Measurements from ENCODE around the gene TRIP12.
A peak's percentile ranks its signal among the peaks of the same experiment; 100 is the strongest.

Gene TRIP12

DNA sequence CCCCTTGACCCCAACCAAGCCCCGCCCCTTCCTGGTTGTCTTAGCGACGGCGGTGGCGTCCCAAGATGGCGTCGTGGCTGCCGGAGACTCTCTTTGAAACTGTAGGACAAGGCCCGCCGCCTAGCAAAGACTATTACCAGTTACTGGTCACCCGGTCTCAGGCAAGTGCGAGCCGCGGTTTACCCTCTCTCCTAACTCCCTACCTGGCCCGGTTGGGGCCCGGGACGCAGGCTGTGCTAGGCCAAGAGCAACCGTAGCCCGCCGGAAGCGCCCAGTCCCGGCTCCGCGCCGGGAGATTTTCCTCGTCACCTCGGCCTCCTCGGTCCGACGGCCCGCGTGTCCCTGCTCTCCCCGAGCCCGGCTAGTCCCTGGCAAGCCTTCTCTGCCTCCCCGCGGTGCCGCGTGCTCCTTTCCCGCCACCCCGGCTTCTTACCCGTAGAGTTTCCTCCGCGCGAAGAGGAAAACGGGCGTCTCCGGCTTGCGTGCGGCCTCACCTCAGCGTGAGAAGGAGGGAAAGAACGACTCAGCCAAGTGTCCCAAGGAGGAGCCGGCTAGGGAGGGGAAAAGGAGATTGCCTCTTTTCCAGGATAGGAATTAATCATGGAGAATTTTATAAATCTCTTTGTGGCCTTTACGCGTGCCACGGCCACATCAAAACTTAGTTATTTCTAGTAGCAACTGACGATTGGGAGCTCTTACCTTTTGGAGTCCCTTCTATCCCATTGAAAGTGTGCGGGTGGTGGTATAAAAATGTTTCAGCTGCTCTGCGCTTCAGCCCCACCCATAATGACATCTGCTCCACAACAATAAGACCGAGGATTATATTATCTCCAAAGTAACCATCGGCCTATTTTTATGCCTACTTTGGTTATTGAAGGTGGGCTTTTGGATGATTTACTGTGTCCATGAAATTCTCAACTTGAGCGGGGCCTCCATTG, 909 bp upstream of the TRIP12 start, which contains the start of gene FBXO36:
FBXO36 (plus strand) TSS at position 55 of the 938 bp plus-strand sequence; CDS start at position 66, 11 bp downstream.
- ChIA-PET CTCF (interaction anchor here (0.5 kb wide), 2 partner anchors 121 to 246 kb away, joined by 3 to 4 read pairs; no protein-coding TSS in a partner anchor), POLR2A (interaction anchor here (0.5 to 1.9 kb wide), 6 partner anchors 9 to 122 kb away, joined by 3 to 17 read pairs (median 4); no protein-coding TSS in a partner anchor)
- Histone ChIP-seq H3K4me3 (ENCODE audit: low read depth, low read length) (peak within 1 kb of the TSS; percentile 95), H3K4me1 (ENCODE audit: control insufficient read depth, insufficient read depth, low read length) (peaks cover 1% of the 10 kb centered on the region; the same call in 1 of the 2 replicates), H3K36me3 (ENCODE audit: control insufficient read depth in 2 of 2, insufficient read depth in 1 of 2, low read length in 2 of 2) (peaks cover 2 to 12% of the 10 kb centered on the region in 2 experiments; a peak in 2 of 3 replicates), H3K27ac (ENCODE audit: extremely low read depth, low read depth, low read length) (peak within 1 kb of the TSS; percentile 92), H3K9me3 (ENCODE audit: control insufficient read depth, insufficient read depth, low read depth, low read length) (no peaks in the 10 kb centered on the region)
- TF ChIP-seq GLIS2 (tag by site-specific recombination; IDR thresholded peaks at IDR 0.05) = peak; percentile 33; the same call in 1 of the 2 replicates
- TF ChIP-seq ZNF2 (tag by site-specific recombination; IDR thresholded peaks at IDR 0.05) = no peak
- TF ChIP-seq, protein P1, sequence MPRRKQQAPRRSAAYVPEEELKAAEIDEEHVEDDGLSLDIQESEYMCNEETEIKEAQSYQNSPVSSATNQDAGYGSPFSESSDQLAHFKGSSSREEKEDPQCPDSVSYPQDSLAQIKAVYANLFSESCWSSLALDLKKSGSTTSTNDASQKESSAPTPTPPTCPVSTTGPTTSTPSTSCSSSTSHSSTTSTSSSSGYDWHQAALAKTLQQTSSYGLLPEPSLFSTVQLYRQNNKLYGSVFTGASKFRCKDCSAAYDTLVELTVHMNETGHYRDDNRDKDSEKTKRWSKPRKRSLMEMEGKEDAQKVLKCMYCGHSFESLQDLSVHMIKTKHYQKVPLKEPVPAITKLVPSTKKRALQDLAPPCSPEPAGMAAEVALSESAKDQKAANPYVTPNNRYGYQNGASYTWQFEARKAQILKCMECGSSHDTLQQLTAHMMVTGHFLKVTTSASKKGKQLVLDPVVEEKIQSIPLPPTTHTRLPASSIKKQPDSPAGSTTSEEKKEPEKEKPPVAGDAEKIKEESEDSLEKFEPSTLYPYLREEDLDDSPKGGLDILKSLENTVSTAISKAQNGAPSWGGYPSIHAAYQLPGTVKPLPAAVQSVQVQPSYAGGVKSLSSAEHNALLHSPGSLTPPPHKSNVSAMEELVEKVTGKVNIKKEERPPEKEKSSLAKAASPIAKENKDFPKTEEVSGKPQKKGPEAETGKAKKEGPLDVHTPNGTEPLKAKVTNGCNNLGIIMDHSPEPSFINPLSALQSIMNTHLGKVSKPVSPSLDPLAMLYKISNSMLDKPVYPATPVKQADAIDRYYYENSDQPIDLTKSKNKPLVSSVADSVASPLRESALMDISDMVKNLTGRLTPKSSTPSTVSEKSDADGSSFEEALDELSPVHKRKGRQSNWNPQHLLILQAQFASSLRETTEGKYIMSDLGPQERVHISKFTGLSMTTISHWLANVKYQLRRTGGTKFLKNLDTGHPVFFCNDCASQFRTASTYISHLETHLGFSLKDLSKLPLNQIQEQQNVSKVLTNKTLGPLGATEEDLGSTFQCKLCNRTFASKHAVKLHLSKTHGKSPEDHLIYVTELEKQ (tag by site-specific recombination; IDR thresholded peaks at IDR 0.05; ENCODE audit: borderline replicate concordance) = no peak
- peak; percentile 29; the same call in 1 of the 2 replicates for TF ChIP-seq KLF8 (tag by site-specific recombination; IDR thresholded peaks at IDR 0.05)
- no peak; the same call in 1 of the 2 replicates for TF ChIP-seq ZNF341 (tag by site-specific recombination; IDR thresholded peaks at IDR 0.05; ENCODE audit: low read depth)
- no peak for TF ChIP-seq SETDB1 (IDR thresholded peaks at IDR 0.05; ENCODE audit: insufficient read length, low read length)
- TF ChIP-seq HOXA7 (CRISPR knock-in tag; IDR thresholded peaks at IDR 0.05; ENCODE audit: borderline replicate concordance) = no peak
- TF ChIP-seq ZNF654 (tag by site-specific recombination; IDR thresholded peaks at IDR 0.05; ENCODE audit: low read depth) = no peak
- no peak for TF ChIP-seq ZNF544 (tag by site-specific recombination; IDR thresholded peaks at IDR 0.05)
- TF ChIP-seq, protein P2, sequence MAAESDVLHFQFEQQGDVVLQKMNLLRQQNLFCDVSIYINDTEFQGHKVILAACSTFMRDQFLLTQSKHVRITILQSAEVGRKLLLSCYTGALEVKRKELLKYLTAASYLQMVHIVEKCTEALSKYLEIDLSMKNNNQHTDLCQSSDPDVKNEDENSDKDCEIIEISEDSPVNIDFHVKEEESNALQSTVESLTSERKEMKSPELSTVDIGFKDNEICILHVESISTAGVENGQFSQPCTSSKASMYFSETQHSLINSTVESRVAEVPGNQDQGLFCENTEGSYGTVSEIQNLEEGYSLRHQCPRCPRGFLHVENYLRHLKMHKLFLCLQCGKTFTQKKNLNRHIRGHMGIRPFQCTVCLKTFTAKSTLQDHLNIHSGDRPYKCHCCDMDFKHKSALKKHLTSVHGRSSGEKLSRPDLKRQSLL (tag by site-specific recombination; IDR thresholded peaks at IDR 0.05) = no peak
- no peak for TF ChIP-seq SP7 (tag by site-specific recombination; IDR thresholded peaks at IDR 0.05)
- TF ChIP-seq ZNF768 (tag by site-specific recombination; IDR thresholded peaks at IDR 0.05) = no peak
- TF ChIP-seq ZNF138 (tag by site-specific recombination; IDR thresholded peaks at IDR 0.05; ENCODE audit: borderline replicate concordance) = no peak
- TF ChIP-seq ZNF274 (IDR thresholded peaks at IDR 0.05; ENCODE audit: low read length) = no peak
- no peak for TF ChIP-seq ZNF274 (tag by site-specific recombination; IDR thresholded peaks at IDR 0.05; ENCODE audit: borderline replicate concordance)
- TF ChIP-seq ZNF169 (tag by site-specific recombination; IDR thresholded peaks at IDR 0.05) = no peak
- TF ChIP-seq GLI4 (tag by site-specific recombination; IDR thresholded peaks at IDR 0.05) = no peak
- no peak for TF ChIP-seq ZNF324 (tag by site-specific recombination; IDR thresholded peaks at IDR 0.05)
- TF ChIP-seq ZNF423 (tag by site-specific recombination; IDR thresholded peaks at IDR 0.05) = no peak
- TF ChIP-seq GLIS1 (tag by site-specific recombination; IDR thresholded peaks at IDR 0.05) = no peak
- no peak for TF ChIP-seq WT1 (tag by site-specific recombination; IDR thresholded peaks at IDR 0.05)
- TF ChIP-seq OVOL3 (tag by site-specific recombination; IDR thresholded peaks at IDR 0.05) = no peak
- no peak for TF ChIP-seq ZNF155 (tag by site-specific recombination; IDR thresholded peaks at IDR 0.05)
- TF ChIP-seq MZF1 (tag by site-specific recombination; IDR thresholded peaks at IDR 0.05; ENCODE audit: borderline replicate concordance) = no peak
- TF ChIP-seq KLF1 (tag by site-specific recombination; IDR thresholded peaks at IDR 0.05) = no peak
- no peak for TF ChIP-seq ZNF510 (tag by site-specific recombination; IDR thresholded peaks at IDR 0.05; ENCODE audit: insufficient replicate concordance)
- no peak for TF ChIP-seq ZNF214 (tag by site-specific recombination; IDR thresholded peaks at IDR 0.05; ENCODE audit: borderline replicate concordance)
- TF ChIP-seq, protein P3, sequence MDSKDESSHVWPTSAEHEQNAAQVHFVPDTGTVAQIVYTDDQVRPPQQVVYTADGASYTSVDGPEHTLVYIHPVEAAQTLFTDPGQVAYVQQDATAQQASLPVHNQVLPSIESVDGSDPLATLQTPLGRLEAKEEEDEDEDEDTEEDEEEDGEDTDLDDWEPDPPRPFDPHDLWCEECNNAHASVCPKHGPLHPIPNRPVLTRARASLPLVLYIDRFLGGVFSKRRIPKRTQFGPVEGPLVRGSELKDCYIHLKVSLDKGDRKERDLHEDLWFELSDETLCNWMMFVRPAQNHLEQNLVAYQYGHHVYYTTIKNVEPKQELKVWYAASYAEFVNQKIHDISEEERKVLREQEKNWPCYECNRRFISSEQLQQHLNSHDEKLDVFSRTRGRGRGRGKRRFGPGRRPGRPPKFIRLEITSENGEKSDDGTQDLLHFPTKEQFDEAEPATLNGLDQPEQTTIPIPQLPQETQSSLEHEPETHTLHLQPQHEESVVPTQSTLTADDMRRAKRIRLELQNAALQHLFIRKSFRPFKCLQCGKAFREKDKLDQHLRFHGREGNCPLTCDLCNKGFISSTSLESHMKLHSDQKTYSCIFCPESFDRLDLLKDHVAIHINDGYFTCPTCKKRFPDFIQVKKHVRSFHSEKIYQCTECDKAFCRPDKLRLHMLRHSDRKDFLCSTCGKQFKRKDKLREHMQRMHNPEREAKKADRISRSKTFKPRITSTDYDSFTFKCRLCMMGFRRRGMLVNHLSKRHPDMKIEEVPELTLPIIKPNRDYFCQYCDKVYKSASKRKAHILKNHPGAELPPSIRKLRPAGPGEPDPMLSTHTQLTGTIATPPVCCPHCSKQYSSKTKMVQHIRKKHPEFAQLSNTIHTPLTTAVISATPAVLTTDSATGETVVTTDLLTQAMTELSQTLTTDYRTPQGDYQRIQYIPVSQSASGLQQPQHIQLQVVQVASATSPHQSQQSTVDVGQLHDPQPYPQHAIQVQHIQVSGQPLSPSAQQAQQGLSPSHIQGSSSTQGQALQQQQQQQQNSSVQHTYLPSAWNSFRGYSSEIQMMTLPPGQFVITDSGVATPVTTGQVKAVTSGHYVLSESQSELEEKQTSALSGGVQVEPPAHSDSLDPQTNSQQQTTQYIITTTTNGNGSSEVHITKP (tag by site-specific recombination; IDR thresholded peaks at IDR 0.05) = peak; percentile 26; the same call in 1 of the 2 replicates
- 0 out of 2 replicates have a peak, but pooled peaks have one; percentile 3 for TF ChIP-seq ZXDB (tag by site-specific recombination; IDR thresholded peaks at IDR 0.05)
- no peak for TF ChIP-seq SCRT2 (tag by site-specific recombination; IDR thresholded peaks at IDR 0.05)
- peak; percentile 81 for TF ChIP-seq ZBTB20 (tag by site-specific recombination; IDR thresholded peaks at IDR 0.05)
